HG02870 (cell line): ENCODE data around the gene IRF2BP1.
A peak's percentile ranks its signal among the peaks of the same experiment; 100 is the strongest.

ENCODE experiments used
- ATAC-seq: cut with Tn5 transposase; IDR thresholded peaks from one replicate; pipeline ENCODE4 v1.9.1; 2021; ENCODE audit warnings: mild to moderate bottlenecking, moderate library complexity; ENCODE audit not compliant: unreplicated experiment

The IRF2BP1 gene

GRCh38 chr19:45863335-45863839, 22.6 kb downstream of the IRF2BP1 start:
- no peak for ATAC-seq

DNA sequence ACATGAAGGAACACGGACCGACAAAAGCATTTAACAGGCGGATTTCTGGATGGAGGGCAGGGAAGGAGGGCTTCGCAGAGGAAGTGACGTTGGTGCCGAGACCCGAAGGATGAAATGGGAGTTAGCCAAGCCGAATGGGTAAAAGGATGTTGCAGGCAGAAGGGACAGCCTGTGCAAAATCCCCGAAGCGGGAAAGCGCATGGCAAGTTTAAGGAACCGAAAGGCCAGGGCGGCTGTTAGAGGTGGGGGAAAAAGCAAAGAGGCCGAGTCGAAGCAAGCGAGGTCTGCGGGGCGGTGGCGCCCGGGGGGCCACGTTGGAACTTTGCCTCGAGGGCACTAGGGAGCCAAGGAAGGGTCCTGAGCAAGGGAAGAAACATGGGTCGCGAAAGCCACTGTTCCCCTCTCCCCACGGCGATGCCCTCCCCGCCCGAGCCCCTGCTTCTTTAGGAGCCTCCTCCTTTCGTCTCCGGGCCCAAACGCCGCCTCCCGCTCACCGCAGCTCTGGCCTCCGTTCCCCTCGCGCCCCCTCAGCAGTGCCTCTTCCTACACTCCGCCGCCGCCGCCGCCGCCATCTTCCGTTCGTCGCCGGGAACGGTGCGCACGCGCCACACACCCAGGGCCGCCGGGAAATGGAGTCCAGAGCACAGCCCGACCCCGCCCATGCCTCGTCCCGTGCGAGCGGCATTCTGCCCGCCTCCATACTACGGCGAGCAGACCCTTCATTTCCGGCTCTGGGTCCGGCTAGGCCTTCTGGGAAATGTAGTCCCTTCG, 23.2 kb downstream of the IRF2BP1 start, which contains the start of gene SYMPK:
TSS of gene SYMPK (minus strand) at position 584 of the 771 bp plus-strand sequence. CDS start 8,652 bp downstream, outside the sequence.
- ATAC-seq, result peak; percentile 91

- ATAC-seq, result no peak
These were observed 23.7 kb downstream of the IRF2BP1 start for GRCh38 chr19:45862271-45862563.

DNA sequence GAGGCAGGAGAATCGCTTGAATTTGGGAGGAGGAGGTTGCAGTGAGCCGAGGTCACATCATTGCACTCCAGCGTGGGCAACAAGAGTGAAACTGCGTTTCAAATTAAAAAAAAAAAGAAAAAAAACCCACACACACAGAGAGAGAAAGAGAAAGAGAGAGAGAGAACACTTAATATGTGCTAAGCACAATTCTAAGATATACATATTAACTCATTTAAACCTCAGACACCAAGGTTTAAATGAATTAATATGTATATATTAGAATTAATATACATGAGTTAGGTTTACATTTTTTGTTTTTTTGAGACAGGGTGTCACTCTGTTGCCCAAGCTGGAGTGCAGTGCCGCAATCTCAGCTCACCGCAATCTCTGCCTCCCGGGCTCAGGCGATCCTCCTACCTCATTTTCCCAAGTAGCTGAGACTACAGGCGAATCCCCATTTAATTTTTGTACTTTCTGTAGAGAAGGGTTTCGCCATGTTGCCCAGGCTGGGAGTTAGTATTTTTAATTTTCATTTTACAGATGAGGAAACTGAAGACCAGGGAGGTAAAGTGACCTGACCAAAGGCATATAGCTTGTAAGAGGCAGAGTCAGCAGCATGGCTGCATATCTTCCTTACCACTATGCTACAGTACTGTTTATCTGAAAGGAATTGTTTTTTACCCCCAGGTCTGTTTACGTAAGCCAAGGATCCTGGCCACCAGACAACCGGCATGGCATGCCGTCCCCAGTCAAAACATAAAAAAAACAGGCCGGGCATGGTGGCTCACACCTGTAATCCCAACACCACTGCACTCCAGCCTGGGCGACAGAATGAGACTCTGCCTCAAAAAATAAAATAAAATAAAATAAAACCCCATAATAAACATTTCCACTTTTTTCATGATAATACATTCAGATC, 25.3 kb downstream of the IRF2BP1 start:
- no peak for ATAC-seq

- ATAC-seq, result no peak
These were observed 31.7 kb downstream of the IRF2BP1 start for GRCh38 chr19:45854167-45854778.

GRCh38 chr19:45852983-45853382, 33.0 kb downstream of the IRF2BP1 start:
- no peak for ATAC-seq

DNA sequence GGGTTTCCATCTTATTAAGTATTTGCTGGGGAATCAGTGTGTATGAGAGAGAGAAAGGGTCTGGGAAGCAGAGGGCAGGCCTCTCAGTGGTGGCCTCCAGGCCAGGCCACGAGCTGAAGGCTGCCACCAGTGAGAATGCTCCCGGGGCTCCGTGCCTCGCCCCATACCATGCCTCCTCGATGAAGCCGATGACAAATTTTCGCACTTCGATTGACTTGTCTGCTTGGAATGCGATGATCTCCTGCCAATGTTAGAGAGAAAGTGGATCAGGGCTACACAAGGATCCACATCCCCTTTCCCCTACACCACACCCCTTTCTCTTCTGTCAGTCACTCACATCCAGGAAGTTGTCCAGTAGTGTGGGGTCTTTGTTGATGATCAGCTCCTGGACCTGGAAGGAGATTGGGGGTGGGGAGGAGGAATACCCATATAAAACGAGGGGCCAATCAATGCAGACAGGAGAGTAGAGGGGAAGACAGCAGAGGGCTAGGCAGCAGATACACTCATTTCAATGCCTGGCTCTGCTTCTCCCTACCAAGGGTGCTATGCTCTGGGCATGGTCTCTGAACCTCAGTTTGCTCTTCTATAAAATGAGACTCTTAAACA, 33.7 kb downstream of the IRF2BP1 start:
- ATAC-seq, result no peak

GRCh38 chr19:45848922-45849321, 37.0 kb downstream of the IRF2BP1 start:
- ATAC-seq, result no peak

- no peak for ATAC-seq
These were observed 38.3 kb downstream of the IRF2BP1 start for GRCh38 chr19:45847663-45848062.

DNA sequence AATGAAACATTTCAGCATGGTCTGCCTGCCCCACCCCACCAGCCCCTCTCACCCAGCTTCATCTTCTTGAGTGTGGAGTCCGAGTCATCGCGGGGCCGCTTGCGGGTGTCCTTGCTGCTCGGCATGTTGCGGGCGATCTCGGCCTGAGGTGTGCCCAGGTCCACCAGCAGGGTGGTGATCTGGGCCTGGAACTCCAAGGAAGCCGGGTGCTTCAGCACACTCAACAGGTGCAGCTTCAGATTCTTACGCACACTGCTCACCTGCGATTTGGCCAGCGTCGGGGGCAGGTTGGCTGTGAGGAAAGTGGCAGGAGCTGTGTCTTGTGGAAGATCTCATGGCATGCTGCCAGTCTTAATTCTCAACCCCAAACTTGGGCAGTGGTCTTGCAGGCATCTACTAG, 43.7 kb downstream of the IRF2BP1 start:
- ATAC-seq, result no peak

DNA sequence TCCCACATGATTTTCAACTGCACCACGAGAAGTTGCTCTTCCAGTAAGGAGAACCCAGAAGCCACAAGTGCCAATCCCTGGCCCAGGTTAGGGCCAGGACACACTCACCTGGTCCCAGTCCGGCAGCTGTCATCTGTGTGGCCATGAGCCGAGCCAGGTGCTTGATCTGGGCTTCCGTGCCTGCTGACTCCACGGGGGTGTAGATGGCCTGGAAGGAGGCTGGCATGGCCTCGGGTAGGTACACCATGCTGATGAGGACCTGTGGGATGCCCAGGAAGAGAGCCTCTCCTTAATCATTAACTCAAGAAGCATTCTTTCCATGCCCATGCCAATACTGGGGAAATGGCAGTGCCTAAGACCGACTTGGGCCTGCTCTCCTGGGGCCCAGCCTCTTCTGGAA, 51.0 kb downstream of the IRF2BP1 start:
- no peak for ATAC-seq
